ENCODE data around the gene MSL1. TPM values are rescaled to one million over a fixed set of nuclear protein-coding genes. Genes with fewer than 3 reads are reported as not detected.

The MSL1 gene
- total and polyA plus RNA-seq, 2 of the 13 experiments (the other 11 are each of a cell fraction or from before 2014, with no cell fraction given): 63.8 to 88.5 TPM

DNA sequence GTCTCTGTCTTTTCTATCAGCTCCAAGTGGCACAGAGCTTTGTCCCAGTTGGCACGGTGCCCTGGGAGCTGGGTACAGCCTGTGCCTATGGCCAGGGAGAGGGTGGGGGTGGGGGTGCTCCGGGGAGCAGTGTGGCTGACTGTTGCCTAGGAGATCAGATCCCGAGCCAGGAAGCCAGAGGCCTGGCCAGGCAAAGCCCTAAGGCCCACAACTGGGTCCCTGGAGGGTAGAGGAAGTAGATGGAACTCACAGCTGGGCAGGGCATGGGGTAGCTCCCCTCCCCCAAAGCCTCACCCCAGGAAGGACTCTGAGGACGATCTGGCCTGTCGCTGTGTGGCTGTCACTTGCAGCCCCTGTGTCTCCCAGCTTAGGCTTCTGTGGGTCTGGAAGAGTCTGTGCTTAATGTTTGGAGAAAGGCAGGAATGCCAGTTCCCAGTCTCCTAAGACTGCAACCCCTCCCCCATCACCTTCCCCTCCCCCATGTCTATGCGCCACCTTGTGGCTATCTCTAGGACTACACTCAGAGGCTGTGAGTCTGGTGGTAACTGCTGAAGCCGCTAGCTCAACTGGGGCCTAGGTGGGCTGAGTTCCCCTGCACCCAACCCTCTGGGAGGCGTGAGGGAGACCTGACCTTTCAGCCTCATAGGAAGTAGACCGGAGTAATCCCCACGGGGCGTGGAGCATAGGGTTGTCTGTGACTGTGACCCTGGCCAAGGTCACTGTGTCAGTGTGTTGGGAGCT is 46.4 kb upstream of the MSL1 start (continued):
- TF ChIP-seq, protein P1, sequence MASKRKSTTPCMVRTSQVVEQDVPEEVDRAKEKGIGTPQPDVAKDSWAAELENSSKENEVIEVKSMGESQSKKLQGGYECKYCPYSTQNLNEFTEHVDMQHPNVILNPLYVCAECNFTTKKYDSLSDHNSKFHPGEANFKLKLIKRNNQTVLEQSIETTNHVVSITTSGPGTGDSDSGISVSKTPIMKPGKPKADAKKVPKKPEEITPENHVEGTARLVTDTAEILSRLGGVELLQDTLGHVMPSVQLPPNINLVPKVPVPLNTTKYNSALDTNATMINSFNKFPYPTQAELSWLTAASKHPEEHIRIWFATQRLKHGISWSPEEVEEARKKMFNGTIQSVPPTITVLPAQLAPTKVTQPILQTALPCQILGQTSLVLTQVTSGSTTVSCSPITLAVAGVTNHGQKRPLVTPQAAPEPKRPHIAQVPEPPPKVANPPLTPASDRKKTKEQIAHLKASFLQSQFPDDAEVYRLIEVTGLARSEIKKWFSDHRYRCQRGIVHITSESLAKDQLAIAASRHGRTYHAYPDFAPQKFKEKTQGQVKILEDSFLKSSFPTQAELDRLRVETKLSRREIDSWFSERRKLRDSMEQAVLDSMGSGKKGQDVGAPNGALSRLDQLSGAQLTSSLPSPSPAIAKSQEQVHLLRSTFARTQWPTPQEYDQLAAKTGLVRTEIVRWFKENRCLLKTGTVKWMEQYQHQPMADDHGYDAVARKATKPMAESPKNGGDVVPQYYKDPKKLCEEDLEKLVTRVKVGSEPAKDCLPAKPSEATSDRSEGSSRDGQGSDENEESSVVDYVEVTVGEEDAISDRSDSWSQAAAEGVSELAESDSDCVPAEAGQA (IDR thresholded peaks at IDR 0.05; ENCODE audit: low read depth): no peak
- TF ChIP-seq, protein P1 (CRISPR knock-in tag; IDR thresholded peaks at IDR 0.05; ENCODE audit: borderline replicate concordance): no peak
- TF ChIP-seq ZNF20 (CRISPR knock-in tag; IDR thresholded peaks at IDR 0.05) (no peak), NR2F1 (CRISPR knock-in tag; IDR thresholded peaks at IDR 0.05) (peak in 1 of 2 experiments; percentile 22; a peak in 2 of 4 replicates), ZBTB8A (CRISPR knock-in tag; IDR thresholded peaks at IDR 0.05; ENCODE audit: borderline replicate concordance, low read depth) (no peak), ZNF619 (CRISPR knock-in tag; IDR thresholded peaks at IDR 0.05) (no peak), ZNF841 (CRISPR knock-in tag; IDR thresholded peaks at IDR 0.05; ENCODE audit: borderline replicate concordance) (no peak), POLR2G (IDR thresholded peaks at IDR 0.05; ENCODE audit: low read depth, low read length) (no peak), ZNF749 (CRISPR knock-in tag; IDR thresholded peaks at IDR 0.05; ENCODE audit: borderline replicate concordance) (no peak), ZNF24 (IDR thresholded peaks at IDR 0.05) (no peak; the same call in 1 of the 2 replicates), ZFP36 (IDR thresholded peaks at IDR 0.05; ENCODE audit: borderline replicate concordance, low read depth, low read length, partially characterized antibody) (no peak), BHLHE40 (IDR thresholded peaks at IDR 0.05; ENCODE audit: low read length) (peak; percentile 58; the same call in 1 of the 2 replicates), ZKSCAN8 (CRISPR knock-in tag; IDR thresholded peaks at IDR 0.05; ENCODE audit: borderline replicate concordance) (no peak), ZNF773 (CRISPR knock-in tag; IDR thresholded peaks at IDR 0.05; ENCODE audit: borderline replicate concordance) (no peak), ZNF614 (CRISPR knock-in tag; IDR thresholded peaks at IDR 0.05; ENCODE audit: borderline replicate concordance) (peak; percentile 50; the same call in 1 of the 2 replicates), ZNF143 (CRISPR knock-in tag; IDR thresholded peaks at IDR 0.05) (no peak), NFKB2 (CRISPR knock-in tag; IDR thresholded peaks at IDR 0.05; ENCODE audit: borderline replicate concordance) (no peak)
- TF ChIP-seq, protein P2, sequence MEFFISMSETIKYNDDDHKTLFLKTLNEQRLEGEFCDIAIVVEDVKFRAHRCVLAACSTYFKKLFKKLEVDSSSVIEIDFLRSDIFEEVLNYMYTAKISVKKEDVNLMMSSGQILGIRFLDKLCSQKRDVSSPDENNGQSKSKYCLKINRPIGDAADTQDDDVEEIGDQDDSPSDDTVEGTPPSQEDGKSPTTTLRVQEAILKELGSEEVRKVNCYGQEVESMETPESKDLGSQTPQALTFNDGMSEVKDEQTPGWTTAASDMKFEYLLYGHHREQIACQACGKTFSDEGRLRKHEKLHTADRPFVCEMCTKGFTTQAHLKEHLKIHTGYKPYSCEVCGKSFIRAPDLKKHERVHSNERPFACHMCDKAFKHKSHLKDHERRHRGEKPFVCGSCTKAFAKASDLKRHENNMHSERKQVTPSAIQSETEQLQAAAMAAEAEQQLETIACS (CRISPR knock-in tag; IDR thresholded peaks at IDR 0.05): no peak
- TF ChIP-seq, protein P3, sequence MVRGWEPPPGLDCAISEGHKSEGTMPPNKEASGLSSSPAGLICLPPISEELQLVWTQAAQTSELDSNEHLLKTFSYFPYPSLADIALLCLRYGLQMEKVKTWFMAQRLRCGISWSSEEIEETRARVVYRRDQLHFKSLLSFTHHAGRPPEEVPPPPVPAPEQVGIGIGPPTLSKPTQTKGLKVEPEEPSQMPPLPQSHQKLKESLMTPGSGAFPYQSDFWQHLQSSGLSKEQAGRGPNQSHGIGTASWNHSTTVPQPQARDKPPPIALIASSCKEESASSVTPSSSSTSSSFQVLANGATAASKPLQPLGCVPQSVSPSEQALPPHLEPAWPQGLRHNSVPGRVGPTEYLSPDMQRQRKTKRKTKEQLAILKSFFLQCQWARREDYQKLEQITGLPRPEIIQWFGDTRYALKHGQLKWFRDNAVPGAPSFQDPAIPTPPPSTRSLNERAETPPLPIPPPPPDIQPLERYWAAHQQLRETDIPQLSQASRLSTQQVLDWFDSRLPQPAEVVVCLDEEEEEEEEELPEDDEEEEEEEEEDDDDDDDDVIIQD (CRISPR knock-in tag; IDR thresholded peaks at IDR 0.05; ENCODE audit: low read depth): no peak
- TF ChIP-seq, protein P4, sequence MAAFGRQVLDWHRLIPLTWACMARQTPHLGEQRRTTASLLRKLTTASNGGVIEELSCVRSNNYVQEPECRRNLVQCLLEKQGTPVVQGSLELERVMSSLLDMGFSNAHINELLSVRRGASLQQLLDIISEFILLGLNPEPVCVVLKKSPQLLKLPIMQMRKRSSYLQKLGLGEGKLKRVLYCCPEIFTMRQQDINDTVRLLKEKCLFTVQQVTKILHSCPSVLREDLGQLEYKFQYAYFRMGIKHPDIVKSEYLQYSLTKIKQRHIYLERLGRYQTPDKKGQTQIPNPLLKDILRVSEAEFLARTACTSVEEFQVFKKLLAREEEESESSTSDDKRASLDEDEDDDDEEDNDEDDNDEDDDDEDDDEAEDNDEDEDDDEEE (CRISPR knock-in tag; IDR thresholded peaks at IDR 0.05): no peak
